Trophoblast cell (in vitro differentiated cells and primary cell): ENCODE measurements around the gene ZNF484.
"Not testable (repeated sequence)": the region's sequence is repeated elsewhere in the genome, so short reads cannot be mapped to it uniquely, and the experiment has no call there.

Experiments used
- DNase-seq, 2 donors: peaks; one replicate each; pipeline ENCODE4 v3.0.0-alpha.2; 2016
- H2AFZ ChIP-seq: 2 replicates; pipeline ENCODE4 v1.6.1; 2013; ENCODE audit warnings: low read length, moderate library complexity, mild to moderate bottlenecking; ENCODE audit not compliant: insufficient read depth, poor library complexity
- H2AK5ac ChIP-seq: 2 replicates; pipeline ENCODE4 v1.6.1; 2013; ENCODE audit warnings: mild to moderate bottlenecking, low read length
- H2BK120ac ChIP-seq: 2 replicates; pipeline ENCODE4 v1.6.1; 2013; ENCODE audit warnings: low read length, mild to moderate bottlenecking, moderate library complexity; ENCODE audit not compliant: insufficient read depth, poor library complexity
- H2BK12ac ChIP-seq: 2 replicates; pipeline ENCODE4 v1.6.1; 2013; ENCODE audit warnings: mild to moderate bottlenecking, low read length, moderate library complexity
- H2BK5ac ChIP-seq: 2 replicates; pipeline ENCODE4 v1.6.1; 2013; ENCODE audit warnings: low read length, low read depth, moderate library complexity, mild to moderate bottlenecking; ENCODE audit not compliant: poor library complexity
- H3K14ac ChIP-seq: 2 replicates; pipeline ENCODE4 v1.6.1; 2013; ENCODE audit warnings: mild to moderate bottlenecking, low read length
- H3K18ac ChIP-seq: 2 replicates; pipeline ENCODE4 v1.6.1; 2013; ENCODE audit warnings: mild to moderate bottlenecking, low read length
- H3K23ac ChIP-seq: 2 replicates; pipeline ENCODE4 v1.6.1; 2013; ENCODE audit warnings: low read length
- H3K27ac ChIP-seq: 2 replicates; pipeline ENCODE4 v1.5.1; 2013; ENCODE audit warnings: low read depth, mild to moderate bottlenecking, inconsistent platforms, low read length, moderate library complexity
- H3K27me3 ChIP-seq: 2 replicates; pipeline ENCODE4 v1.6.1; 2013; ENCODE audit warnings: inconsistent platforms, mild to moderate bottlenecking, low read length, moderate library complexity; ENCODE audit not compliant: insufficient read depth
- H3K36me3 ChIP-seq, 2 experiments: 1 replicate in 1 of 2; 2 replicates in 1 of 2; pipeline ENCODE4 v1.6.1; 2013; ENCODE audit warnings: low read length in 2 of 2, mild to moderate bottlenecking in 2 of 2, moderate library complexity in 1 of 2; ENCODE audit not compliant: insufficient read depth in 2 of 2, control insufficient read depth in 1 of 2
- H3K4ac ChIP-seq: 2 replicates; pipeline ENCODE4 v1.6.1; 2013; ENCODE audit warnings: low read depth, mild to moderate bottlenecking, low read length, moderate library complexity
- H3K4me1 ChIP-seq, 2 experiments: 1 replicate in 1 of 2; 2 replicates in 1 of 2; pipeline ENCODE4 v1.6.1; 2013; ENCODE audit warnings: low read length in 2 of 2, mild to moderate bottlenecking in 2 of 2, moderate library complexity in 1 of 2; ENCODE audit not compliant: insufficient read depth in 2 of 2, control insufficient read depth in 1 of 2
- H3K4me2 ChIP-seq: 2 replicates; pipeline ENCODE4 v1.6.1; 2013; ENCODE audit warnings: inconsistent platforms, mild to moderate bottlenecking, low read length, moderate library complexity
- H3K4me3 ChIP-seq: 2 replicates; pipeline ENCODE4 v1.5.1; 2013; ENCODE audit warnings: mild to moderate bottlenecking, low read depth, low read length, inconsistent platforms
- H3K79me1 ChIP-seq: one replicate; pipeline ENCODE4 v1.6.1; 2013; ENCODE audit warnings: low read length
- H3K79me2 ChIP-seq: 2 replicates; pipeline ENCODE4 v1.6.1; 2013; ENCODE audit warnings: low read length, mild to moderate bottlenecking; ENCODE audit not compliant: control insufficient read depth, insufficient read depth, poor library complexity
- H3K9ac ChIP-seq: 2 replicates; pipeline ENCODE4 v1.6.1; 2013; ENCODE audit warnings: mild to moderate bottlenecking, low read length
- H3K9me3 ChIP-seq: 2 replicates; pipeline ENCODE4 v1.6.1; 2013; ENCODE audit warnings: low read depth, mild to moderate bottlenecking, control low read depth, inconsistent platforms, low read length; ENCODE audit not compliant: insufficient read depth
- H4K12ac ChIP-seq: 2 replicates; pipeline ENCODE4 v1.6.1; 2013; ENCODE audit warnings: low read depth, mild to moderate bottlenecking, low read length, moderate library complexity
- H4K8ac ChIP-seq: 2 replicates; pipeline ENCODE4 v1.6.1; 2013; ENCODE audit warnings: low read depth, mild to moderate bottlenecking, low read length, moderate library complexity
- H4K91ac ChIP-seq: one replicate; pipeline ENCODE4 v1.6.1; 2013; ENCODE audit warnings: low read depth, mild to moderate bottlenecking, low read length, moderate library complexity
- WGBS: extraction: QIAGEN DNeasy Blood & Tissue Kit; methylation state at CpG from one replicate; pipeline ENCODE4 v1.1.7; 2013; ENCODE audit warnings: missing lambda C conversion rate; ENCODE audit not compliant: insufficient read length, insufficient coverage; ENCODE audit errors: extremely low coverage; 5-methylcytosine and 5-hydroxymethylcytosine counted together

Gene ZNF484

DNA sequence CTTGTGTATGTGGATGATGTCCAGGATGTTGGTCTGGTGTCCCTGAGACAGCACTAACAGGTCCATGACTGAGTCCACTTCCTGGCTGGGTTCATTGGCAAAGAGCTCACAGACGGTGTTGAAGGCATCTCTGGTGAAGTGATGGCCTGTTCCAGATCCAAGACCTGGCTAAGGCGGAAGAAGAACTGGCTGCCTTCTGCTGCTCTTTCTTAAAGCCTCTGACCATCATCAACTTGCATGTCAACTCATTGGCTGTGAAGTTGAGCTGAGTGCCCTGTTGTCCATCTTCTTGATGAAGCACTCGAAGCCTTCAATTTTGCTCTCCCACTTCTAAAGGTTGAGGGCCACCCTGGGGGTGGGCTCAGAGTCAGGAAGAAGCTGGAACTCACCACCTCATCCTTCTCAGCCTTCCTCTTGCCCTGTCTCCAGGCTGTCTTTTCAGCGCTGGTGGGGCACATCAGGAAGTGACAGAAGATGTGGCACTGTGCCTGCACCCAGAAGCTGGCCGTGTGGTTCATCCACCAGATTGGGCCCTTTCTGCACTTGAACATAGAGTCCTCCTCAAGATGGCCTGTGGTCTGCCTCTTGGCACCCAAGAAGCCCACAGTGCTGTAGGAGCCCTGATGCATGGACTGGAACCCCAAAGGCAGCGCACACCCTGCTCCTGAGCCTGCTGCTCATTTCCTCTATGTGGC lies 16.2 kb upstream of the ZNF484 start:
- H3K4me3 ChIP-seq, H4K91ac ChIP-seq, H2AK5ac ChIP-seq, H2BK120ac ChIP-seq, H3K4ac ChIP-seq, H3K79me1 ChIP-seq, H3K18ac ChIP-seq, H3K9me3 ChIP-seq, H3K27ac ChIP-seq, H3K36me3 ChIP-seq, H3K9ac ChIP-seq, H4K12ac ChIP-seq, H3K27me3 ChIP-seq, H2BK5ac ChIP-seq, H3K79me2 ChIP-seq, H4K8ac ChIP-seq, H2BK12ac ChIP-seq, H3K4me2 ChIP-seq, H3K4me1 ChIP-seq, H3K23ac ChIP-seq, H2AFZ ChIP-seq, DNase-seq, H3K14ac ChIP-seq: not testable (repeated sequence)
- WGBS, result no CpG with 5 or more reads among the region's 6 CpGs

DNA sequence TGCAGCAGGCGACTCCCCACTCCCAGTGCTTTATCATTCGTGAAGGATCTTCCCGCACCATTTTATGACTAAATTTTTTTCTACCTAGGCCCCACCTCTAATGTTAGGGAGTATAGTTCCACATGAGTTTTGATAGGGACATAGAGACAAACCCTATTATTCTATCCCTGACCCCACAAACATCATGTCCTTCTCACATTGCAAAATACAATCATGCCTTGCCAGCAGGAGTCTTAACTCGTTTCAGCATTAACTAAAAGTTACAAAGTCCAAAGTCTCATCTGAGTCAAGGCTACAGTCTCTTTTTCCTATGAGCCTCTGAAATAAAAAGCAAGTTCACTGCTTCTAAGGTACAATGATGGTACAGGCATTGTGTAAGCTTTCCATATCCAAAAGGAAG lies 14.4 kb upstream of the ZNF484 start:
- not testable (repeated sequence) for H3K36me3 ChIP-seq, H3K4me3 ChIP-seq, H3K14ac ChIP-seq, H3K4me1 ChIP-seq, H4K12ac ChIP-seq, H3K18ac ChIP-seq, H3K79me2 ChIP-seq, H2AK5ac ChIP-seq, H3K4me2 ChIP-seq, H2AFZ ChIP-seq, H4K91ac ChIP-seq, H3K9me3 ChIP-seq, H4K8ac ChIP-seq, DNase-seq, H3K4ac ChIP-seq, H3K27ac ChIP-seq, H2BK12ac ChIP-seq, H2BK5ac ChIP-seq, H3K23ac ChIP-seq, H3K79me1 ChIP-seq, H2BK120ac ChIP-seq, H3K9ac ChIP-seq, H3K27me3 ChIP-seq
- WGBS, result no CpG with 5 or more reads among the region's 4 CpGs

DNA sequence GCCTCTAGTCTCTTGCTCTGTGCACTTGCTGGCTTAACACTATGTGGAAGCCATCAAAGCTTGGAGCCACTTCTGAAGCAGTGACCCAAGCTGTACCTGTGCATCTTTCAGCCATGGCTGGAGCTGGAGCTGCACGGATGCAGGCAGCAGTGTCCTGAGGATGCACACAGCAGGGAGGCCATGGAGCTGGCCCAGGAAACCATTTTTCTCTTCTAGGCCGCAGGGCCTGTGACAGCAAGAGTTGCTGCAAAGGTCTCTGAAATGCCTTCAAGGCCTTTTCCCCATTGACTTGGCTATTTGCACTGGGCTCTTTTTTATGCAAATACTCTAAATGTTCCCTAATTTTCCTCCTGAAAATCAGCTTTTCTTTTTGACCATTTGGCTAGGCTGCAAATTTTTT lies 12.9 kb upstream of the ZNF484 start:
- no peak overlapping the region for H3K23ac ChIP-seq
- H3K27me3 ChIP-seq, result no peaks in the 10 kb centered on the region
- WGBS, result no CpG with 5 or more reads among the region's 2 CpGs
- no peaks in the 10 kb centered on the region for H3K36me3 ChIP-seq
- H2BK120ac ChIP-seq, result no peak overlapping the region
- no peak overlapping the region for H3K18ac ChIP-seq
- H2AK5ac ChIP-seq, result no peak overlapping the region
- no peak overlapping the region for H2AFZ ChIP-seq
- H3K4me2 ChIP-seq, result no peak overlapping the region
- no peak overlapping the region for H3K14ac ChIP-seq
- no peak overlapping the region for H4K91ac ChIP-seq
- H3K27ac ChIP-seq, result no peak overlapping the region
- no peak overlapping the region for H4K8ac ChIP-seq
- no peaks in the 10 kb centered on the region for H3K79me1 ChIP-seq
- no peak overlapping the region for H2BK5ac ChIP-seq
- no peaks in the 10 kb centered on the region for H3K4me1 ChIP-seq
- no peak overlapping the region for H3K4ac ChIP-seq
- no peak overlapping the region for H3K9ac ChIP-seq
- no peaks in the 10 kb centered on the region for H3K79me2 ChIP-seq
- DNase-seq, result no peak
- H4K12ac ChIP-seq, result no peak overlapping the region
- H2BK12ac ChIP-seq, result no peak overlapping the region
- H3K9me3 ChIP-seq, result no peaks in the 10 kb centered on the region
- no peak overlapping the region for H3K4me3 ChIP-seq

DNA sequence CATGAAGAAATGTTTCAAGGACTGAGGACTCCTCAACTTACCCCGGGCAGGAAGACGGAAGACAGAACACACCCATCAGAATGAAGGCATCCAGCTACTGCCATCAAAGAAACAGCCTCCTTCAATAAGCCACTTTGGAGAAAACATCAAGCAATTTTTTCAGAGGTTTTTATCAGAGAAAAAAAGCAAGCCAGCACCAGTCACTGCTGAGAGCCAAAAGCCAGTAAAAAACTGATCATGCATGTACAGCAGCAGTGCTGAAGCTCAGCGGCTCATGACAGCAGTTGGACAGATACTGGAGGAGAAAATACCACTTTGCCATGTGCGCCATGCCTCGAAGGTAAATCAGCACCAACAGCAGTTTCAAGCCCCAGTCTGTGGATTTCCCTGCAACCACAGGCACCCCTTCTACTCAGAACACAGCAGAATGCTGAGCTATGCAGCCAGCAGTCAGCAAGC lies 10.1 kb upstream of the ZNF484 start:
- no peak overlapping the region for H3K4me2 ChIP-seq
- H2BK5ac ChIP-seq, result no peak overlapping the region
- no peak overlapping the region for H4K91ac ChIP-seq
- no peaks in the 10 kb centered on the region for H3K79me2 ChIP-seq
- no peak overlapping the region for H2BK12ac ChIP-seq
- H3K36me3 ChIP-seq, result no peaks in the 10 kb centered on the region
- no peaks in the 10 kb centered on the region for H3K79me1 ChIP-seq
- H2BK120ac ChIP-seq, result no peak overlapping the region
- no peak overlapping the region for H4K12ac ChIP-seq
- H2AK5ac ChIP-seq, result no peak overlapping the region
- no peak overlapping the region for H3K14ac ChIP-seq
- H3K4ac ChIP-seq, result no peak overlapping the region
- no peak overlapping the region for H3K18ac ChIP-seq
- no peaks in the 10 kb centered on the region for H3K27me3 ChIP-seq
- no peak overlapping the region for H3K4me3 ChIP-seq
- no CpG with 5 or more reads among the region's 5 CpGs for WGBS
- H3K9me3 ChIP-seq, result no peaks in the 10 kb centered on the region
- H2AFZ ChIP-seq, result no peak overlapping the region
- no peak overlapping the region for H3K9ac ChIP-seq
- H3K27ac ChIP-seq, result no peak overlapping the region
- H3K4me1 ChIP-seq, result no peaks in the 10 kb centered on the region
- DNase-seq, result no peak
- no peak overlapping the region for H4K8ac ChIP-seq
- H3K23ac ChIP-seq, result no peak overlapping the region
